Breast epithelium (tissue), 3 donors: ENCODE measurements around the gene ROR2.

ENCODE experiments used
- CTCF ChIP-seq, 3 donors: fragments of 450-650 bp; IDR thresholded peaks; one replicate each; pipeline ENCODE4 v1.5.1; 2016 to 2017; ENCODE audit warnings: antibody characterized with exemption in 3 of 3, mild to moderate bottlenecking in 3 of 3, moderate library complexity in 3 of 3
- POLR2AphosphoS5 ChIP-seq, 3 donors: sonication (generic); formaldehyde crosslinking; IDR thresholded peaks; one replicate each; pipeline ENCODE4 v1.6.1; 2017; ENCODE audit warnings: antibody characterized with exemption in 3 of 3

- no peak for TF ChIP-seq CTCF (IDR thresholded peaks at IDR 0.05)
- TF ChIP-seq POLR2AphosphoS5 (IDR thresholded peaks at IDR 0.05): no peak
These were observed 110.0 kb downstream of the ROR2 start for GRCh38 chr9:91839926-91840465.
